ENCODE results near the gene CWC22.

The CWC22 gene

GRCh38 chr2:180040146-180040925 lies 33.2 kb upstream of the CWC22 start:
- Histone ChIP-seq H3K9me3 (ENCODE audit: insufficient read depth, low read length) (no peaks in the 10 kb centered on the region), H3K36me3 (ENCODE audit: insufficient read depth, insufficient read length, low read length) (no peaks in the 10 kb centered on the region), H3K4me1 (ENCODE audit: insufficient read depth, insufficient read length) (no peaks in the 10 kb centered on the region), H3K4me3 (ENCODE audit: insufficient read length, low read depth) (no peak overlapping the region), H3K27me3 (ENCODE audit: insufficient read depth, insufficient read length) (no peaks in the 10 kb centered on the region), H3K9ac (ENCODE audit: insufficient read length, low read depth) (no peak overlapping the region)
- no peak for DNase-seq (ENCODE audit: low read depth, low spot score)
- TF ChIP-seq SUZ12 (IDR thresholded peaks at IDR 0.05; ENCODE audit: extremely low read depth, insufficient read depth, insufficient read length) (no peak), YY1 (IDR thresholded peaks at IDR 0.05; ENCODE audit: insufficient read depth, insufficient read length) (no peak), ZNF274 (IDR thresholded peaks at IDR 0.05; ENCODE audit: low read depth, low read length) (no peak)

- Histone ChIP-seq H3K9me3 (ENCODE audit: insufficient read depth, low read length) (no peaks in the 10 kb centered on the region), H3K4me3 (ENCODE audit: insufficient read length, low read depth) (no peak overlapping the region), H3K4me1 (ENCODE audit: insufficient read depth, insufficient read length) (peaks cover 6% of the 10 kb centered on the region), H3K36me3 (ENCODE audit: insufficient read depth, insufficient read length, low read length) (no peaks in the 10 kb centered on the region), H3K27me3 (ENCODE audit: insufficient read depth, insufficient read length) (no peaks in the 10 kb centered on the region), H3K9ac (ENCODE audit: insufficient read length, low read depth) (no peak overlapping the region)
- TF ChIP-seq SUZ12 (IDR thresholded peaks at IDR 0.05; ENCODE audit: extremely low read depth, insufficient read depth, insufficient read length) (no peak), YY1 (IDR thresholded peaks at IDR 0.05; ENCODE audit: insufficient read depth, insufficient read length) (no peak), ZNF274 (IDR thresholded peaks at IDR 0.05; ENCODE audit: low read depth, low read length) (no peak)
- no peak for DNase-seq (ENCODE audit: low read depth, low spot score)
Measured at GRCh38 chr2:180038997-180039396, 31.9 kb upstream of the CWC22 start.

GRCh38 chr2:180033993-180034894 lies 27.1 kb upstream of the CWC22 start:
- DNase-seq (ENCODE audit: low read depth, low spot score) = peak; percentile 50
- no peak overlapping the region for H3K9ac ChIP-seq (ENCODE audit: insufficient read length, low read depth)
- H3K9me3 ChIP-seq (ENCODE audit: insufficient read depth, low read length) = no peaks in the 10 kb centered on the region
- peaks cover 10% of the 10 kb centered on the region for H3K4me1 ChIP-seq (ENCODE audit: insufficient read depth, insufficient read length)
- no peaks in the 10 kb centered on the region for H3K36me3 ChIP-seq (ENCODE audit: insufficient read depth, insufficient read length, low read length)
- no peaks in the 10 kb centered on the region for H3K27me3 ChIP-seq (ENCODE audit: insufficient read depth, insufficient read length)
- TF ChIP-seq ZNF274 (IDR thresholded peaks at IDR 0.05; ENCODE audit: low read depth, low read length) (no peak), SUZ12 (IDR thresholded peaks at IDR 0.05; ENCODE audit: extremely low read depth, insufficient read depth, insufficient read length) (no peak), YY1 (IDR thresholded peaks at IDR 0.05; ENCODE audit: insufficient read depth, insufficient read length) (no peak)
- H3K4me3 ChIP-seq (ENCODE audit: insufficient read length, low read depth) = peak overlapping the region; percentile 9

- Histone ChIP-seq H3K9me3 (ENCODE audit: insufficient read depth, low read length) (peaks cover 6% of the 10 kb centered on the region; the same call in 1 of the 2 replicates), H3K4me1 (ENCODE audit: insufficient read depth, insufficient read length) (peaks cover 7% of the 10 kb centered on the region), H3K27me3 (ENCODE audit: insufficient read depth, insufficient read length) (no peaks in the 10 kb centered on the region), H3K4me3 (ENCODE audit: insufficient read length, low read depth) (no peak overlapping the region), H3K9ac (ENCODE audit: insufficient read length, low read depth) (no peak overlapping the region), H3K36me3 (ENCODE audit: insufficient read depth, insufficient read length, low read length) (no peaks in the 10 kb centered on the region)
- TF ChIP-seq YY1 (IDR thresholded peaks at IDR 0.05; ENCODE audit: insufficient read depth, insufficient read length) (no peak), SUZ12 (IDR thresholded peaks at IDR 0.05; ENCODE audit: extremely low read depth, insufficient read depth, insufficient read length) (no peak), ZNF274 (IDR thresholded peaks at IDR 0.05; ENCODE audit: low read depth, low read length) (no peak)
- DNase-seq (ENCODE audit: low read depth, low spot score) = no peak
Measured at GRCh38 chr2:180029575-180029974, 22.5 kb upstream of the CWC22 start.

- H3K36me3 ChIP-seq (ENCODE audit: insufficient read depth, insufficient read length, low read length) = no peaks in the 10 kb centered on the region
- H3K4me1 ChIP-seq (ENCODE audit: insufficient read depth, insufficient read length) = no peaks in the 10 kb centered on the region
- DNase-seq (ENCODE audit: low read depth, low spot score) = no peak
- H3K9me3 ChIP-seq (ENCODE audit: insufficient read depth, low read length) = no peaks in the 10 kb centered on the region
- no peak overlapping the region for H3K9ac ChIP-seq (ENCODE audit: insufficient read length, low read depth)
- TF ChIP-seq ZNF274 (IDR thresholded peaks at IDR 0.05; ENCODE audit: low read depth, low read length) (no peak), YY1 (IDR thresholded peaks at IDR 0.05; ENCODE audit: insufficient read depth, insufficient read length) (no peak), SUZ12 (IDR thresholded peaks at IDR 0.05; ENCODE audit: extremely low read depth, insufficient read depth, insufficient read length) (no peak)
- no peak overlapping the region for H3K4me3 ChIP-seq (ENCODE audit: insufficient read length, low read depth)
- H3K27me3 ChIP-seq (ENCODE audit: insufficient read depth, insufficient read length) = no peaks in the 10 kb centered on the region
Measured at GRCh38 chr2:180021850-180022249, 14.8 kb upstream of the CWC22 start.

GRCh38 chr2:180017784-180018183 lies 10.7 kb upstream of the CWC22 start:
- Histone ChIP-seq H3K36me3 (ENCODE audit: insufficient read depth, insufficient read length, low read length) (no peaks in the 10 kb centered on the region), H3K9me3 (ENCODE audit: insufficient read depth, low read length) (no peaks in the 10 kb centered on the region), H3K27me3 (ENCODE audit: insufficient read depth, insufficient read length) (no peaks in the 10 kb centered on the region), H3K4me3 (ENCODE audit: insufficient read length, low read depth) (no peak overlapping the region), H3K4me1 (ENCODE audit: insufficient read depth, insufficient read length) (no peaks in the 10 kb centered on the region), H3K9ac (ENCODE audit: insufficient read length, low read depth) (no peak overlapping the region)
- TF ChIP-seq SUZ12 (IDR thresholded peaks at IDR 0.05; ENCODE audit: extremely low read depth, insufficient read depth, insufficient read length) = no peak
- TF ChIP-seq YY1 (IDR thresholded peaks at IDR 0.05; ENCODE audit: insufficient read depth, insufficient read length) = no peak
- no peak for TF ChIP-seq ZNF274 (IDR thresholded peaks at IDR 0.05; ENCODE audit: low read depth, low read length)
- DNase-seq (ENCODE audit: low read depth, low spot score) = no peak

GRCh38 chr2:180016937-180017336 lies 9.8 kb upstream of the CWC22 start:
- Histone ChIP-seq H3K4me3 (ENCODE audit: insufficient read length, low read depth) (no peak overlapping the region), H3K9me3 (ENCODE audit: insufficient read depth, low read length) (no peaks in the 10 kb centered on the region), H3K4me1 (ENCODE audit: insufficient read depth, insufficient read length) (no peaks in the 10 kb centered on the region), H3K27me3 (ENCODE audit: insufficient read depth, insufficient read length) (no peaks in the 10 kb centered on the region), H3K36me3 (ENCODE audit: insufficient read depth, insufficient read length, low read length) (no peaks in the 10 kb centered on the region), H3K9ac (ENCODE audit: insufficient read length, low read depth) (no peak overlapping the region)
- no peak for DNase-seq (ENCODE audit: low read depth, low spot score)
- TF ChIP-seq SUZ12 (IDR thresholded peaks at IDR 0.05; ENCODE audit: extremely low read depth, insufficient read depth, insufficient read length) (no peak), YY1 (IDR thresholded peaks at IDR 0.05; ENCODE audit: insufficient read depth, insufficient read length) (no peak), ZNF274 (IDR thresholded peaks at IDR 0.05; ENCODE audit: low read depth, low read length) (no peak)
